ENCODE results near the gene SFTPA2.
"Not testable (repeated sequence)": the region's sequence is repeated elsewhere in the genome, so short reads cannot be mapped to it uniquely, and the experiment has no call there.

The SFTPA2 gene

DNA sequence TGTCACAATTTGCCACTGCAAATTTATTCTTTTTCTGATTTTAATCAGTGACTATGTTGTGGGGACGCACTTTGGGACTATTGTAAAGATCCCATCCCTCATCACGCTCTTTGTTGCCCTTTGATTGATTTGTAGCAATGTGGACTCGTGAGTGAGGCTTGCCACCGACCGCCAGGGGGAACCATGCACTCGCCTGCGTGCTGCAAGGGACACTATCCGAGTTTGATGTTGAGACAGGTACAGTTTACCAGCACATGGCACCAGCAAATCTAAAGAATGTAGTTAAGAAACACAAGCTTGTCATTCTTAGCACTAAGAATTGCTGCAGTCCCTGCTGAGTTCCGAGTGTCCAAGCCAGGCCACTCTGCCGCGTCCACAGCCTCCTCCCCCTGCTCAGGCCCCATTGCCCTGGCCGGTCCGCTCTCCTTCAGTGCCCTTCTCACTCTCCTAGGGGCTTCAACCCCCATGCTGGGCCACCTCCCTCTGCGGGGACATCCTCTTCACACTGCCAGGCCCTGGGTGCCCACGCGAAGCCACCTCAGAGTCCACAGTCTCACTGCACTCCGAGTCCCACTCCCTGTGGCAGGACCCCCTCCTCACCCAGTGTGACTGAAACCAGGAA, 2.0 kb upstream of the SFTPA2 start:
- H3K9me3 ChIP-seq (ENCODE audit: control insufficient read depth in 1 of 2, low read length in 2 of 2), result no peaks in the 10 kb centered on the region
- H3K36me3 ChIP-seq (ENCODE audit: control insufficient read depth in 1 of 2, insufficient read depth in 2 of 2, low read length in 2 of 2), result no peaks in the 10 kb centered on the region
- H3K4me3 ChIP-seq (ENCODE audit: low read depth in 1 of 2, low read length in 2 of 2), result no peak overlapping the region
- H3K27ac ChIP-seq (ENCODE audit: low read depth, low read length), result no peak overlapping the region
- no peak overlapping the region for H3K9ac ChIP-seq (ENCODE audit: low read depth in 1 of 2, low read length in 2 of 2)
- H3K4me1 ChIP-seq (ENCODE audit: control insufficient read depth in 1 of 2, insufficient read depth in 2 of 2, low read length in 2 of 2), result peaks cover 11 to 12% of the 10 kb centered on the region in 2 donors
- no peaks in the 10 kb centered on the region for H3K27me3 ChIP-seq (ENCODE audit: control insufficient read depth in 1 of 2, insufficient read depth in 2 of 2, low read length in 2 of 2)

DNA sequence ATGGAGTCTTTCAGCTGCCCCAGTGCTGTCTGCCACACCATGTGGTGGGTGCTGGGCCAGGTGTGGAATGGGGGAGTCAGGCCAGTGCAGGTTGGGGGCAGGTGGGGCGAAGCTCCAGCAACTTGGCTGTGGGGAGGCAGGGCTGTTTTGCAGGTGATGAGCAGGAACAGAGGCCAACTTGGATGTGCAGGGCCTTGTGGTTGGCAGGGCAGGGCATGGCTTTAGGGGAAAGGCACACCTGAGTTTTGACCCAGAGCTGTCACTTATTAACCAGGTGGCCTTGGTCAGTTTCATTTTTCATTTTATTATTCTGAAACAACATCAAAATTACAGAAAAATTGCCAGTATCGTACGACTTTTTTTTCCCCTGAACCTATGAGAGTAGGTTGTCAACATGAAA, 1.1 kb upstream of the SFTPA2 start:
- Histone ChIP-seq H3K4me1 (ENCODE audit: control insufficient read depth in 1 of 2, insufficient read depth in 2 of 2, low read length in 2 of 2) (peaks cover 11 to 12% of the 10 kb centered on the region in 2 donors), H3K4me3 (ENCODE audit: low read depth in 1 of 2, low read length in 2 of 2) (no peak overlapping the region), H3K9me3 (ENCODE audit: control insufficient read depth in 1 of 2, low read length in 2 of 2) (no peaks in the 10 kb centered on the region), H3K27ac (ENCODE audit: low read depth, low read length) (no peak overlapping the region), H3K9ac (ENCODE audit: low read depth in 1 of 2, low read length in 2 of 2) (no peak overlapping the region), H3K36me3 (ENCODE audit: control insufficient read depth in 1 of 2, insufficient read depth in 2 of 2, low read length in 2 of 2) (no peaks in the 10 kb centered on the region), H3K27me3 (ENCODE audit: control insufficient read depth in 1 of 2, insufficient read depth in 2 of 2, low read length in 2 of 2) (no peaks in the 10 kb centered on the region)

DNA sequence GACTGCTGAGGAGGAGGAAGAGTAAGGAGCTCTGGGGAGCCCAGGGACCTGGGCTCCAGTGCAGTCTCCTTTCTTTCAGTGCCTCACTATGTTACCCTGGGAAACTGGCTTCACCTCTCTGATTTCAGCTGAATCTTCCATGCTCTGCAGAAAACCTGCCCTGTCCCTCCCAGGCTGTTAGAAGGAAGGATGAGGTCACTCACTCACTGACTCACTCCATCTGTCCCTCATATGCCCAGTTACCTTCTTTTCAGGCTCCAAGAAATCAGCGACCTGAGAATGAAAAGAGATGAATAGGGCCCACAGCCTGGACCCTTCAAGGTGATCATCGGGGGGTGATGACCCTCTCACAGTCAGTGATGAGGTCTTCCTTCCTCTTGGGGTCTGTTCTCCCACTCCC, 481 bp downstream of the SFTPA2 start:
- Histone ChIP-seq H3K27me3 (ENCODE audit: control insufficient read depth in 1 of 2, insufficient read depth in 2 of 2, low read length in 2 of 2) (no peaks in the 10 kb centered on the region), H3K9me3 (ENCODE audit: control insufficient read depth in 1 of 2, low read length in 2 of 2) (no peaks in the 10 kb centered on the region), H3K4me3 (ENCODE audit: low read depth in 1 of 2, low read length in 2 of 2) (no peak overlapping the region), H3K4me1 (ENCODE audit: control insufficient read depth in 1 of 2, insufficient read depth in 2 of 2, low read length in 2 of 2) (peaks cover 11 to 12% of the 10 kb centered on the region in 2 donors), H3K9ac (ENCODE audit: low read depth in 1 of 2, low read length in 2 of 2) (no peak overlapping the region), H3K27ac (ENCODE audit: low read depth, low read length) (no peak overlapping the region), H3K36me3 (ENCODE audit: control insufficient read depth in 1 of 2, insufficient read depth in 2 of 2, low read length in 2 of 2) (no peaks in the 10 kb centered on the region)

DNA sequence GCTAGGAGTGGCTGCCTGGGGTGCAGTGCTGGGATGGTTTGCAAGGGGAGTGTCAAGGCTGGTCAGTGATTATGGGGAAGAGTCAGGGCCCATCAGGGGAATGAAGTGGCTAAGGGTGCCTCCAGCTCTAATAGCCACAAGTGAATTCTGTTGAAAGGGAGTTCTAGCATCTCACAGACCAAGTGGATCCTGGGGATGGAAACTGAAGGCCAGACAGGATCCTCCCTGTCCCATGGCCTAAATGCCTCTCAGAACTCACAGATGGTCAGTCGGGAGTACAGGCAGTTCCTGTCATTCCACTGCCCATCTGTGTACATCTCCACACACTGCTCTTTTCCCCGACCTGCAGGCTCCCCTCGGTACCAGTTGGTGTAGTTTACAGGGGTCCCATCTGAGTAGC, 3.2 kb downstream of the SFTPA2 start:
- not testable (repeated sequence) for H3K27ac ChIP-seq (ENCODE audit: low read depth, low read length); H3K4me3 ChIP-seq (ENCODE audit: low read depth in 1 of 2, low read length in 2 of 2); H3K27me3 ChIP-seq (ENCODE audit: control insufficient read depth in 1 of 2, insufficient read depth in 2 of 2, low read length in 2 of 2); H3K9ac ChIP-seq (ENCODE audit: low read depth in 1 of 2, low read length in 2 of 2); H3K36me3 ChIP-seq (ENCODE audit: control insufficient read depth in 1 of 2, insufficient read depth in 2 of 2, low read length in 2 of 2); H3K9me3 ChIP-seq (ENCODE audit: control insufficient read depth in 1 of 2, low read length in 2 of 2)
- H3K4me1 ChIP-seq (ENCODE audit: control insufficient read depth in 1 of 2, insufficient read depth in 2 of 2, low read length in 2 of 2), result peaks cover 8 to 12% of the 10 kb centered on the region in 2 donors

DNA sequence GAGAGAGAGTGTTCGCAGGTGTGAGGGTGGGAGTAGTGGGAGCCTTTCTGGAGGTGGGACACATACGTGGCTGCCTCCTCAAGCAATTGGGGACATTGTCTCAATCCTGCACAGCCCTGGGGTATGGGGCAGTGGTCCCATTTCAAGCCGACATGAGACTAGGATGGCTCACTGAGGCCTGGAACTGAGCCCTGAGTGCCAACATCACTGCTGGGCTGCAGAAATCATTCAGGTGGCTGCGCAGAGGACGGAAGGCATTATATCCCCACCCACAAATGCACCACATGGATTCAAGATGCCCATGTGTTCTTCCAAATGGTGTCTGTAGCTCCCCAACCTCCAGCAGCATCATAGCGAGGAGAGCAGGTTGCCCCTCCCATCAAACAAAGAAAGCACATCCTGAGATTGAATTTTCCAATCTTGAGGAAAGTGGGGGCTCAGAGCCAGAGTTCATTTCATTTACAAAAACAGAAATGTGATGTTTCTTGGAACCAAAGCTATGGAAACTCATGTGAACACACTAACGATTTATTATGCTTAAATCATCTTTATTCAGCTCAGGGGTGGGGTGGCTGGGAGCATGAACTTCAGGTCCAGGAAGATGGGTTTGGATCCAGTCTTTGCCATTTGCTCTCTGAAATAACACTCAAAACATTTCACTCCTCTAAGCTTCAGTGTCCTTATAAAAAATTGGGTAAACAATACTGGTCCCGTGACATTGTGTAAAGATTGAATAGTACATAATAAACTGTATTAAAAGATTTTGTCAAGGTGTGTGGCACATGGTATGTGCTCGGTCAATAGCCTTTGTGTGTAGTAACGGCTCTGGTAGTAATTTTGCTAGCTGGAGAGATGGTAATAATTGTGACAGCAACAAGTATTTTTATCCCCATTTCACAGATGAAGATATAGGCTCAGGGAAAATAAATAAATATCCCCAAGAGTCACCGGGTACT, 4.6 kb downstream of the SFTPA2 start:
- peaks cover 0 to 6% of the 10 kb centered on the region in 2 donors for H3K27me3 ChIP-seq (ENCODE audit: control insufficient read depth in 1 of 2, insufficient read depth in 2 of 2, low read length in 2 of 2)
- no peak overlapping the region for H3K4me3 ChIP-seq (ENCODE audit: low read depth in 1 of 2, low read length in 2 of 2)
- H3K9ac ChIP-seq (ENCODE audit: low read depth in 1 of 2, low read length in 2 of 2), result no peak overlapping the region
- no peak overlapping the region for H3K27ac ChIP-seq (ENCODE audit: low read depth, low read length)
- H3K4me1 ChIP-seq (ENCODE audit: control insufficient read depth in 1 of 2, insufficient read depth in 2 of 2, low read length in 2 of 2), result peaks cover 0 to 8% of the 10 kb centered on the region in 2 donors
- H3K9me3 ChIP-seq (ENCODE audit: control insufficient read depth in 1 of 2, low read length in 2 of 2), result no peaks in the 10 kb centered on the region
- H3K36me3 ChIP-seq (ENCODE audit: control insufficient read depth in 1 of 2, insufficient read depth in 2 of 2, low read length in 2 of 2), result no peaks in the 10 kb centered on the region

DNA sequence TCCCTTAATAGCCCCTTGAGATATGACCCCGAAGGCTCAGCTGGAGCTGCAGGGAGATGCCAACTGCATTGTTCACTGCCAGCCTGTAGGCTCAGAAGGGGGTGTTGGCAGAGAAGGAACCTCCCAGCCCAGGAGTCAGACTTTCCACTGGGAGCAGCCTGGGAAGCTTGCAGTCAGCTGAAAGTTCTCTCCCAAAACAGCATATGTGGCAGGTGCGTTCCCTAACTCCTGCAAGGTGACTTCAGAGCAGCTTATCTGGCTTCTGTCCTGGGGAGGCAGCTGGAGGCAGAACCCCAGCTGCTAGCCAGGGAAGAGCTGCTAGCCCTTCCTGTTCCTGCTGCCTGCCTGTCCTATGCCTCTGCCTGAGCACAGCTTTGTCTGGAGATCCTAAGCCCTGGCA, 8.1 kb downstream of the SFTPA2 start:
- Histone ChIP-seq H3K9ac (ENCODE audit: low read depth in 1 of 2, low read length in 2 of 2) (no peak overlapping the region), H3K4me3 (ENCODE audit: low read depth in 1 of 2, low read length in 2 of 2) (no peak overlapping the region), H3K27me3 (ENCODE audit: control insufficient read depth in 1 of 2, insufficient read depth in 2 of 2, low read length in 2 of 2) (peaks cover 0 to 6% of the 10 kb centered on the region in 2 donors), H3K9me3 (ENCODE audit: control insufficient read depth in 1 of 2, low read length in 2 of 2) (no peaks in the 10 kb centered on the region), H3K36me3 (ENCODE audit: control insufficient read depth in 1 of 2, insufficient read depth in 2 of 2, low read length in 2 of 2) (no peaks in the 10 kb centered on the region), H3K4me1 (ENCODE audit: control insufficient read depth in 1 of 2, insufficient read depth in 2 of 2, low read length in 2 of 2) (no peaks in the 10 kb centered on the region), H3K27ac (ENCODE audit: low read depth, low read length) (no peak overlapping the region)

DNA sequence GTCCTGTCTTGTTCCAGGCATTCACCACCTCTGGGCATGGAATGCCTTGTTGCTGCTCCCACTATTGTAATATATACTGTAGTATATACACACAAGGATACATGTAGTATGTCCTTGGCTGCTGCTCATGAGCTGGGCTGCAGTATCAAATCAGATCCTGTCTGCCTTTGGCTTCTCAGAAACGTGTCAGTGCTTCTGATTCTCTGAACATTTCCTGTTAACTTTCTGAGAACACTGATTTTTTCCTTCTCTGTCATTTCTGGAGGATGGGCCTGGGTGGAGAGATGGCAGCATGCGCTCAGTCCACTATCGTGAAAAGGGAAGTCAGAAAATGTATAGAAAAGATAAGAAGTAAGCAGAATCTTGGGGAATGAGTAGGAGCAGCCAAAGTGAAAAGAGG, 12.2 kb downstream of the SFTPA2 start:
- Histone ChIP-seq H3K27me3 (ENCODE audit: control insufficient read depth in 1 of 2, insufficient read depth in 2 of 2, low read length in 2 of 2) (peaks cover 0 to 6% of the 10 kb centered on the region in 2 donors), H3K9me3 (ENCODE audit: control insufficient read depth in 1 of 2, low read length in 2 of 2) (no peaks in the 10 kb centered on the region), H3K4me3 (ENCODE audit: low read depth in 1 of 2, low read length in 2 of 2) (no peak overlapping the region), H3K4me1 (ENCODE audit: control insufficient read depth in 1 of 2, insufficient read depth in 2 of 2, low read length in 2 of 2) (no peaks in the 10 kb centered on the region), H3K9ac (ENCODE audit: low read depth in 1 of 2, low read length in 2 of 2) (no peak overlapping the region), H3K36me3 (ENCODE audit: control insufficient read depth in 1 of 2, insufficient read depth in 2 of 2, low read length in 2 of 2) (no peaks in the 10 kb centered on the region), H3K27ac (ENCODE audit: low read depth, low read length) (no peak overlapping the region)

DNA sequence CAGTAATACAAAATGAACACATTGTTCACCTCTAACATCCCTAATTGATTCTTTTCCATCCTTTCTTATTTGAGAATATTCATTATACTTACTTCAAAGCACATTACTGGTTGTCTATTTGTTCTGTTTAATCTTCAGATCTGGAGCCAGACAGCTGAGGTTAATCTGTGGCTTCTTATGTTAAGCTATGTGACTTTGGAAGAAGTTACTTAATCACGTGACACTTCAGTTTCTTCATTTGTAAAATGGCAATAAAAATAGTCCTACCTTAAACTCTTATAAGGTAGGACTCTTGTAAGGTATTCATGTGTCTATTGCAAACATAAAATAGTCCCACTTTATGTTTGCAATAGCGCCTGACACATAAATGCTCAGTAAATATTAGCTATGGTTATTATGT, 13.1 kb downstream of the SFTPA2 start:
- not testable (repeated sequence) for H3K4me1 ChIP-seq (ENCODE audit: control insufficient read depth in 1 of 2, insufficient read depth in 2 of 2, low read length in 2 of 2); H3K27ac ChIP-seq (ENCODE audit: low read depth, low read length); H3K9me3 ChIP-seq (ENCODE audit: control insufficient read depth in 1 of 2, low read length in 2 of 2); H3K9ac ChIP-seq (ENCODE audit: low read depth in 1 of 2, low read length in 2 of 2); H3K36me3 ChIP-seq (ENCODE audit: control insufficient read depth in 1 of 2, insufficient read depth in 2 of 2, low read length in 2 of 2); H3K27me3 ChIP-seq (ENCODE audit: control insufficient read depth in 1 of 2, insufficient read depth in 2 of 2, low read length in 2 of 2); H3K4me3 ChIP-seq (ENCODE audit: low read depth in 1 of 2, low read length in 2 of 2)

DNA sequence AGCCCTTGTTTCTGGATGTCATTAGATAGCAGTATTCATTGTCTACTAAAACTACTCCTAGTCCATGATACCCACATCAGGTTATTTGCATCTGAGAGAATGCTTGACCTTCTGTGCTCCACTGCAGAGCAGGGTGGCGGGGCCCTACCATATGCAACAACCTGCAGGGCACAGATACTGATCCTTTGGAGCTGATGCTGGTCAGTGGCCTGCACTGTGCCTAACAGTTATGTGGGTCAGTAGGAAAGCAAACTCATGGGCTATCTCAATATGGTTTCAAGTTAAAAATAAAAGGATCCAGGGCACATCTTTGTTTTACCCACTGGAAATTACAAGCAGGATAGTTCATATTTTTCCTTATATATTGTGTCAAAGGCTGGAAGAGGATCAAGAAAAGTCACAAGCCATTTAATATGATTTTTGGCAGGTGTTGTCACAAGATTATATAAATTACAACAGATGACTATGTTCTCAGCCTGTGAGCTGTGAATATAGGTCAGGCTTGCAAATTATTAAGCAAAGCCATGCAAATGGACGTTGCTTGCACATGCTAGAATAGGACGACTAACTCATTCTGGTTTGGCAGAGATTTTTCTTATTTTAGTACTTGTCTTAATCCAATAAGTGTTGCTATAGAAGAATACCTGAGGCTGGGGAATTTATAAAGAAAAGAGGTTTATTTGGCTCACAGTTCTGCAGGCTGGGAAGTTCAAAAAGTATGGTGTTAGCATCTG, 15.1 kb downstream of the SFTPA2 start:
- not testable (repeated sequence) for H3K9me3 ChIP-seq (ENCODE audit: control insufficient read depth in 1 of 2, low read length in 2 of 2); H3K36me3 ChIP-seq (ENCODE audit: control insufficient read depth in 1 of 2, insufficient read depth in 2 of 2, low read length in 2 of 2); H3K27ac ChIP-seq (ENCODE audit: low read depth, low read length); H3K4me1 ChIP-seq (ENCODE audit: control insufficient read depth in 1 of 2, insufficient read depth in 2 of 2, low read length in 2 of 2); H3K9ac ChIP-seq (ENCODE audit: low read depth in 1 of 2, low read length in 2 of 2); H3K4me3 ChIP-seq (ENCODE audit: low read depth in 1 of 2, low read length in 2 of 2); H3K27me3 ChIP-seq (ENCODE audit: control insufficient read depth in 1 of 2, insufficient read depth in 2 of 2, low read length in 2 of 2)

DNA sequence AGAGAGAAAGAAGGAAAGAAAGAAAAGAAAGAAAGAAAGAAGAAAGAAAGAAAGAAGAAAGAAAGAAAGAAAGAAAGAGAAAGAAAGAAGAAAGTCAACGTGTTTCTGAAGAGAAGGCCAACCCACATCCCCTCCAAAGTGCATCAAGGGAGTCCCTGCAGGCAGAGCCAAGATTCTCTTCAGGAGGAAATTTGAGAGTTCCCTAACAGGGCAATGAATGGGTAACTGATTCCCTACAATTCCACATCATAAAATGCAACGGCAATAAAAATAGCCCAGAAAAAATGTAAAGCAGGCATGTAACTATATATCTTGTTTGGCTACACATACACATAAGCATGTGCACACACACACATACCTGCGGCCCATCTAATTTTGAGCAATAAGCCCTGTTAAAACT, 15.8 kb downstream of the SFTPA2 start:
- not testable (repeated sequence) for H3K9ac ChIP-seq (ENCODE audit: low read depth in 1 of 2, low read length in 2 of 2); H3K9me3 ChIP-seq (ENCODE audit: control insufficient read depth in 1 of 2, low read length in 2 of 2); H3K27ac ChIP-seq (ENCODE audit: low read depth, low read length); H3K27me3 ChIP-seq (ENCODE audit: control insufficient read depth in 1 of 2, insufficient read depth in 2 of 2, low read length in 2 of 2); H3K36me3 ChIP-seq (ENCODE audit: control insufficient read depth in 1 of 2, insufficient read depth in 2 of 2, low read length in 2 of 2); H3K4me3 ChIP-seq (ENCODE audit: low read depth in 1 of 2, low read length in 2 of 2); H3K4me1 ChIP-seq (ENCODE audit: control insufficient read depth in 1 of 2, insufficient read depth in 2 of 2, low read length in 2 of 2)

All from duodenal mucosa (tissue), 2 donors.